H1 (cell line): ENCODE results near the gene MYO9B. TPM values are rescaled to one million over a fixed set of nuclear protein-coding genes. Genes with fewer than 3 reads are reported as not detected.

Experiments
- CTCF ChIA-PET: fragments of 300-600 bp; sonication (Branson Sonifier 250); formaldehyde crosslinking; loops from one replicate; lab custom pipeline; 2021; ENCODE audit not compliant: partially characterized antibody; lab: Charles Lee
- POLR2A ChIA-PET: fragments of 300-600 bp; sonication (Branson Sonifier 250); formaldehyde crosslinking; loops from one replicate; lab custom pipeline; 2021; ENCODE audit warnings: inconsistent platforms; ENCODE audit not compliant: partially characterized antibody; lab: Charles Lee
- DNase-seq, 2 experiments: peaks; one replicate each; pipeline versions ENCODE4 v3.0.0 to v3.0.0-alpha.2; 2010 to 2022; ENCODE audit warnings: low spot score in 2 of 2, low read depth in 1 of 2, mixed read lengths in 1 of 2
- FAIRE-seq: peaks from 2 replicates; lab custom pipeline; 2011; peaks lifted over from hg19 to GRCh38; lab: Jason Lieb, UNC
- H2AFZ ChIP-seq: 2 replicates; pipeline ENCODE4 v1.8.1; 2012; ENCODE audit warnings: low read length, inconsistent platforms
- H2AK5ac ChIP-seq: 2 replicates; pipeline ENCODE4 v1.6.1; 2013; ENCODE audit warnings: low read depth, low read length
- H2BK120ac ChIP-seq: replicated peaks from 2 replicates; pipeline ENCODE3; 2013; ENCODE audit warnings: low read depth, low read length, inconsistent platforms
- H2BK12ac ChIP-seq: 2 replicates; pipeline ENCODE4 v1.6.1; 2013; ENCODE audit warnings: low read depth, low read length
- H2BK15ac ChIP-seq: 2 replicates; pipeline ENCODE4 v1.6.1; 2013; ENCODE audit warnings: low read length
- H2BK20ac ChIP-seq: 2 replicates; pipeline ENCODE4 v1.6.1; 2013; ENCODE audit warnings: low read length
- H2BK5ac ChIP-seq: 2 replicates; pipeline ENCODE4 v1.6.1; 2013; ENCODE audit warnings: low read depth, low read length
- H3K14ac ChIP-seq: 2 replicates; pipeline ENCODE4 v1.6.1; 2013; ENCODE audit warnings: inconsistent platforms; ENCODE audit not compliant: insufficient read length
- H3K18ac ChIP-seq: 2 replicates; pipeline ENCODE4 v1.6.1; 2013; ENCODE audit warnings: low read length; ENCODE audit errors: extremely low read depth
- H3K23ac ChIP-seq: 2 replicates; pipeline ENCODE4 v1.6.1; 2013; ENCODE audit warnings: inconsistent platforms; ENCODE audit not compliant: insufficient read length
- H3K23me2 ChIP-seq: 2 replicates; pipeline ENCODE4 v1.6.1; 2013; ENCODE audit warnings: low read depth, low read length
- H3K27ac ChIP-seq: 2 replicates; pipeline ENCODE4 v1.6.1; 2011; ENCODE audit warnings: low read depth, low read length, inconsistent platforms
- H3K27me3 ChIP-seq, 4 experiments: replicated peaks in 1 of 4; 1 replicate in 1 of 4; 2 replicates in 3 of 4; pipeline versions ENCODE4 v1.6.1 to v1.8.1; 2011 to 2013; ENCODE audit warnings: low read length in 3 of 4, mild to moderate bottlenecking in 3 of 4, inconsistent platforms in 2 of 4, mixed read lengths in 2 of 4, moderate library complexity in 1 of 4; ENCODE audit not compliant: control insufficient read depth in 3 of 4, insufficient read depth in 3 of 4; ENCODE audit errors: extremely low read depth in 1 of 4
- H3K36me3 ChIP-seq, 4 experiments: 2 replicates each; pipeline versions ENCODE4 v1.6.1 to v1.8.1; 2011 to 2013; ENCODE audit warnings: mild to moderate bottlenecking in 4 of 4, low read length in 3 of 4, moderate library complexity in 2 of 4, control low read depth in 1 of 4, inconsistent platforms in 1 of 4; ENCODE audit not compliant: insufficient read depth in 4 of 4, control insufficient read depth in 2 of 4
- H3K4ac ChIP-seq: replicated peaks from 2 replicates; pipeline ENCODE3; 2013; ENCODE audit warnings: low read length, low read depth, mixed read lengths, inconsistent platforms; ENCODE audit not compliant: insufficient read length
- H3K4me1 ChIP-seq, 4 experiments: replicated peaks in 1 of 4; 1 replicate in 1 of 4; 2 replicates in 3 of 4; pipeline versions ENCODE4 v1.6.1 to v1.8.1; 2011 to 2013; ENCODE audit warnings: low read length in 3 of 4, inconsistent platforms in 2 of 4, mixed read lengths in 1 of 4; ENCODE audit not compliant: insufficient read depth in 4 of 4, control insufficient read depth in 3 of 4
- H3K4me2 ChIP-seq, 2 experiments: 2 replicates each; pipeline versions ENCODE4 v1.6.1 to v1.8.1; 2011 to 2013; ENCODE audit warnings: low read depth in 2 of 2, low read length in 2 of 2, control low read depth in 1 of 2, inconsistent platforms in 1 of 2, mild to moderate bottlenecking in 1 of 2; ENCODE audit not compliant: insufficient read depth in 1 of 2
- H3K4me3 ChIP-seq, 4 experiments: fragments of 200-600, 300-600 bp in 1 of 4; sonication (generic), shearing (Covaris generic), sonication (Bioruptor Twin) in 1 of 4; 2 replicates each; pipeline versions ENCODE4 v1.5.1 to v1.8.1; 2011 to 2016; ENCODE audit warnings: low read length in 4 of 4, low read depth in 3 of 4, control low read depth in 2 of 4, inconsistent platforms in 2 of 4, mild to moderate bottlenecking in 2 of 4, mixed read lengths in 1 of 4, moderate library complexity in 1 of 4; ENCODE audit not compliant: insufficient read depth in 2 of 4; ENCODE audit errors: extremely low read depth in 1 of 4
- H3K56ac ChIP-seq: replicated peaks from 2 replicates; pipeline ENCODE3; 2013; ENCODE audit warnings: low read depth, mild to moderate bottlenecking, mixed read lengths, low read length, inconsistent platforms; ENCODE audit not compliant: insufficient read length
- H3K79me1 ChIP-seq: 2 replicates; pipeline ENCODE4 v1.6.1; 2013; ENCODE audit warnings: low read depth, low read length, control low read depth
- H3K79me2 ChIP-seq, 2 experiments: 2 replicates each; pipeline versions ENCODE4 v1.6.1 to v1.8.1; 2012 to 2013; ENCODE audit warnings: low read length in 2 of 2, mild to moderate bottlenecking in 2 of 2, inconsistent platforms in 1 of 2; ENCODE audit not compliant: insufficient read depth in 2 of 2, control insufficient read depth in 1 of 2
- H3K9ac ChIP-seq, 4 experiments: replicated peaks in 1 of 4; 1 replicate in 1 of 4; 2 replicates in 3 of 4; pipeline versions ENCODE4 v1.6.1 to v1.8.1; 2011 to 2013; ENCODE audit warnings: low read depth in 3 of 4, low read length in 3 of 4, control low read depth in 2 of 4, mild to moderate bottlenecking in 2 of 4, moderate library complexity in 2 of 4, inconsistent platforms in 1 of 4; ENCODE audit errors: extremely low read depth in 1 of 4
- H3K9me3 ChIP-seq, 2 experiments: 2 replicates each; pipeline versions ENCODE4 v1.6.1 to v1.8.1; 2012 to 2013; ENCODE audit warnings: mild to moderate bottlenecking in 2 of 2, moderate library complexity in 2 of 2, control low read depth in 1 of 2, inconsistent platforms in 1 of 2, low read depth in 1 of 2, low read length in 1 of 2, mixed read lengths in 1 of 2; ENCODE audit not compliant: insufficient read depth in 2 of 2
- H4K20me1 ChIP-seq, 2 experiments: replicated peaks in 1 of 2; 2 replicates each; pipeline versions ENCODE3 to v1.8.1; 2011 to 2013; ENCODE audit warnings: inconsistent platforms in 2 of 2, low read length in 2 of 2, mild to moderate bottlenecking in 1 of 2; ENCODE audit not compliant: insufficient read depth in 2 of 2, control insufficient read depth in 1 of 2
- H4K5ac ChIP-seq: 2 replicates; pipeline ENCODE4 v1.6.1; 2013; ENCODE audit warnings: low read length, low read depth, mixed read lengths, inconsistent platforms; ENCODE audit not compliant: insufficient read length
- H4K8ac ChIP-seq: 2 replicates; pipeline ENCODE4 v1.8.0; 2013; ENCODE audit warnings: mild to moderate bottlenecking, moderate library complexity, low read length, inconsistent platforms; ENCODE audit not compliant: insufficient read depth; ENCODE audit errors: extremely low read depth
- H4K91ac ChIP-seq: replicated peaks from 2 replicates; pipeline ENCODE3; 2013; ENCODE audit warnings: low read length, mixed read lengths, inconsistent platforms; ENCODE audit not compliant: insufficient read length
- BRCA1 ChIP-seq: IDR thresholded peaks from 2 replicates; pipeline ENCODE4 v1.6.1; 2012; ENCODE audit warnings: low read depth, low read length, improper control_type of control experiment
- SIN3A ChIP-seq, 2 experiments: IDR thresholded peaks in 1 of 2; conservative IDR thresholded peaks in 1 of 2; 2 replicates each; pipeline ENCODE4 v1.6.1; 2011 to 2012; ENCODE audit warnings: low read length in 2 of 2, improper control_type of control experiment in 1 of 2, low read depth in 1 of 2, mild to moderate bottlenecking in 1 of 2
- WGBS, 2 experiments: shearing (Covaris generic) in 1 of 2; methylation state at CpG; one replicate each; pipeline versions ENCODE4 v1.1.6 to v1.1.7; 2013 to 2015; ENCODE audit warnings: low lambda C conversion rate in 2 of 2, mixed read lengths in 2 of 2, inconsistent platforms in 1 of 2, low coverage in 1 of 2, missing lambda C conversion rate in 1 of 2; ENCODE audit not compliant: insufficient replicate concordance in 2 of 2, insufficient coverage in 1 of 2, insufficient read length in 1 of 2; ENCODE audit errors: extremely low coverage in 1 of 2, missing lambda C conversion rate in 1 of 2; 5-methylcytosine and 5-hydroxymethylcytosine counted together
- polyA plus RNA-seq, 7 experiments: library from polyadenylated mRNA; depleted of rRNA in 3 of 7; stranded (reverse) in 5 of 7; unstranded in 2 of 7; fragments of >200 nt in 5 of 7; fragments of 200-250 nt in 2 of 7; gene quantifications; 1 replicate in 5 of 7; 2 replicates in 1 of 7; 4 replicates in 1 of 7; pipeline versions ENCODE4 v1.2.1 to v1.2.3, GENCODE V29; 2011 to 2013; ENCODE audit warnings: missing spikeins in 2 of 7, mixed read lengths in 2 of 7
- total RNA-seq: library from RNA; stranded (reverse); fragmentation: NEBNext Ultra II Directional; extraction: Animal tissue kit (Norgen Biotek cat#: 25700); gene quantifications from 2 replicates; pipeline ENCODE4 v1.2.1, GENCODE V29; 2021

The MYO9B gene
- total and polyA plus RNA-seq, 2 of the 8 experiments (the other 6 are each of a cell fraction or from before 2014, with no cell fraction given), result 27.6 to 77.1 TPM

DNA sequence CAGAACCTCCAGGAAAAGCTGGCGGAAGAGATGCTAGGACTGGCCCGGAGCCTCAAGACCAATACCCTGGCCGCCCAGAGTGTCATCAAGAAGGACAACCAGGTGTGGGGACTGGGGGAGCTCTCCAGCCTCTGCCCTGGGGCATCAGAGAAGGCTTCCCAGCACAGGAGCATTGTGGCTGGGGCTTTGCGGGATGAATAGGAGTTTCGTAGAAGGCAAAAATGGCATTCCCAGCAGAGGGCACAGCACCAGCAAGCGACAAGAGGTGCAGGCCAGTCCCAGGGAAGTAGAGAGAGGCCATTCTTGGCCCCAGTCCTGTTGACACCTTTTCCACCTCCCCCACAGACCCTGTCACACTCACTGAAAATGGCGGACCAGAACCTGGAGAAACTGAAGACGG, 143.7 kb downstream of the MYO9B start:
- no peak overlapping the region for H2BK120ac ChIP-seq
- peaks cover 0 to 7% (median 5%) of the 10 kb centered on the region in 4 experiments; a peak in 5 of 7 replicates for H3K4me1 ChIP-seq
- no peaks in the 10 kb centered on the region; a peak in 1 of 4 replicates for H3K79me2 ChIP-seq
- H2AK5ac ChIP-seq, result no peak overlapping the region
- H3K4me2 ChIP-seq, result no peak overlapping the region
- H3K18ac ChIP-seq, result no peak overlapping the region
- FAIRE-seq, result no peak
- peaks cover 2 to 6% (median 4%) of the 10 kb centered on the region in 4 experiments; a peak in 5 of 8 replicates for H3K36me3 ChIP-seq
- H2BK5ac ChIP-seq, result no peak overlapping the region
- no peak overlapping the region for H2BK20ac ChIP-seq
- H3K4ac ChIP-seq, result no peak overlapping the region
- no peak overlapping the region for H3K4me3 ChIP-seq
- H3K23me2 ChIP-seq, result peaks cover 7% of the 10 kb centered on the region
- ChIA-PET POLR2A (interaction anchor here (0.5 to 1.6 kb wide), 4 partner anchors 8 to 75 kb away, joined by 3 to 6 read pairs (median 3); no protein-coding TSS in a partner anchor), CTCF (interaction anchor here (0.6 to 0.7 kb wide), 2 partner anchors 15 to 43 kb away, joined by 3 read pairs; no protein-coding TSS in a partner anchor)
- H4K20me1 ChIP-seq, result no peaks in the 10 kb centered on the region
- no peak overlapping the region for H3K56ac ChIP-seq
- no peak overlapping the region for H3K27ac ChIP-seq
- H3K14ac ChIP-seq, result no peak overlapping the region
- no peak for DNase-seq
- H4K91ac ChIP-seq, result no peak overlapping the region
- no peak overlapping the region for H2AFZ ChIP-seq
- H3K79me1 ChIP-seq, result peaks cover 4% of the 10 kb centered on the region; the same call in 1 of the 2 replicates
- no peak for TF ChIP-seq SIN3A (conservative IDR thresholded peaks at IDR 0.05 in 1 of 2, IDR thresholded peaks at IDR 0.05 in 1 of 2; ENCODE audit: low read depth in 1 of 2, low read length in 2 of 2)
- TF ChIP-seq BRCA1, result no peak
- no peak overlapping the region for H3K23ac ChIP-seq
- no peak overlapping the region for H2BK12ac ChIP-seq
- no peak overlapping the region for H4K5ac ChIP-seq
- no peaks in the 10 kb centered on the region for H3K27me3 ChIP-seq
- H3K9ac ChIP-seq, result no peak overlapping the region
- H4K8ac ChIP-seq, result no peak overlapping the region
- no peak overlapping the region for H2BK15ac ChIP-seq
- H3K9me3 ChIP-seq, result no peaks in the 10 kb centered on the region
- 87% methylated on average over 7 of the region's 8 CpGs; no CpG with 5 or more reads in 1 of the 2 experiments for WGBS, 2 experiments
